Activated CD8-positive, alpha-beta memory T cell treated with anti-CD3 and anti-CD28 coated beads, Interleukin-2, amount 50 U/mL, for 48 hours (primary cell): Measurements from ENCODE around the gene LCN10.

Experiments
- DNase-seq: peaks from one replicate; pipeline ENCODE4 v3.0.0-alpha.2; 2020

Gene LCN10

DNA sequence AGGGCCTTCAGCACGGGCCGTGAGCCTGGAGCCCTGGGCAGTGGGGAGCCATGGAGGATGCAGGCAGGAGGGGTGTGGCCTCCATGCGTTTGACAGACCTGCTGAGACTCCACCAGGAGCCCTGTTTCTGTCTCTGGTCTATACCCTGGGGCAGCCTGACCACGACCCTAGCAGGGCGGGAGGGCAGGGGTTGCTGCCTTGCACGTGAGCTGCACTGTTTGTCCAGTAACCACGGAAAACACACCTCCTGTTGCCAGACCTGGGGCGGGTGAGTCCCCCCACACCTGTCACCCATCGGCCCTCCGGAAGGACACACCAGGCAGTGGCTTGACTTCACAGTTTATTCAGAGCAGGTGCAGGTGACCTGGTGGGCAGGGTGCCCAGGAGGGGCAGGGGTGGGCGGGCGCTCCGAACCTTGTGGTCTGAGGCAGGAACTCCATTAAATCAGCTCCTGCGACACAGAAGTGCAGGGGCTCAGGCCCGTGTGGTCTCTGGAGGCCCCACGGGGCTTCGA is 11.4 kb upstream of the LCN10 start:
- DNase-seq: no peak

DNA sequence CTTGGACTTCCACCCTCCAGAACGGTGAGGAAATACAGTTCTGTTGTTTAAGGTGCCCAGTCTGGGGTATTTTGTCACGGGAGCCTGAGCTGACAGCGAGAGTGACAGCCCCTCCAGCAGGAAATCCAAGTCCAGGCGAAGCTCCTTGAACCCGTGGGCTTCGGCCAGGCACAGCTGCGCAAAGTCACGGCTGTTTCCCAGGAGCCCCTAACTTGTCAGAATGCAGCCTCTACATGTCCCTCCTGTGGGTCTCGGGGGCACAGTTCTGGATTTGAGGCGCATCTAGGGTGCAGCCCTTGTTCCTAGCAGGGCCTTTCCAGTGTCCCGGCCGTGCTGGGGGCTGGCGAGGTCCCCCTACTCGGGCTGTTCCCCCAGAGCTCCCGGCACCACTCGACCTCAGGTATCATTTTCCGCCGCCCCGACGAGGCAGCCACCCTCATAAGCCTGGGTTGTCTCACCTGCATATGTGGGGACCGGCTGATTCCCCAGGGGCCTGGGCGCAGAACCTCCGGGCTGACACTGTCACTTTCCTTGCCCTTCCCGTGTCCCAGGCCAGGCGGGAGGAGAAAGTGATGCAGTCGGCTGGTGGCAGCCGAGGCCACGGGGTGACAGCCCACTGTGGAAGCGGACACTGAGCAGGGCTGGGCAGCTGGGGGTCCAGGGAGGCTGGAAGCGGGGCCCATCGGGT is 10.8 kb upstream of the LCN10 start:
- DNase-seq: no peak

DNA sequence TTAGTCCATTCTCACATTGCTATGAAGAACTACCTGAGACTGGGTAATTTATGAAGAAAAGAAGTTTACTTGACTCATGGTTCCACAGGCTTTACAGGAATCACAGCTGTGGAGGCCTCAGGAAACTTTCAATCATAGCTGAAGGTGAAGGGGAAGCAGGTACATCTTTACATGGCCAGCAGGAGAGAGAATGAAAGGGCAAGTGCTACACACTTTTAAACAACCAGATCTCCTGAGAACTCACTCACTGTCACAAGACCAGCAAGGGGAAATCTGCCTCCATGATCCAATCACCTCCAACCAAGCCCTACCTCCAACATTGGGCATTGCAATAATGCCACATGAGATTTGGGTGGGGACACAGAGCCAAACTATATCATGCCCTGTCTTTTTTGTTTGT is 9.1 kb upstream of the LCN10 start:
- no peak for DNase-seq

- no peak for DNase-seq
These were observed 8.5 kb upstream of the LCN10 start for GRCh38 chr9:136751244-136751643.

- no peak for DNase-seq
These were observed 7.8 kb upstream of the LCN10 start for GRCh38 chr9:136750526-136750925.

GRCh38 chr9:136748666-136749611 is 6.2 kb upstream of the LCN10 start:
- no peak for DNase-seq

DNA sequence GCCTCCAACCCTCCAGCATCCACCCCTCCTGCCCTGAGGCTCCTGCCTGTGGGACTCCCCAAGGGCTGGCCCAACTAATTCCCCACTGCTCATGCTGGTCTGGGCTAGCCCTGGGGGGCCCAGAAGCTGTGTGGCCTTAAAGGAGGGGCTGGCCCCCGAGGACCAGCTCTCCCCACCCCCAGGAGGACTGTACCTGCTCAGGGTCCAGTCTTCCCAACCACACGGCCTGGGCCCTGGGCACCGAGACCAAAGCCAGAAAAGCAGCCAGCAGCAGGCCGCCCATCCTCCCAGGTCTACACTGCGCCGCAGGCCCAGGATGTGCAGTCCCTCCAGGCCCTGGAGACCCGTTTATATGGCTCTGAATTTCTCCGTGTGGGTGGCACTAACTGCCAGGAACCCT is 5.5 kb upstream of the LCN10 start, which contains the start of gene LCN6:
Gene LCN6 (minus strand): TSS at position 325 of the 400 bp plus-strand sequence. CDS start 42 bp downstream, at position 283.
- DNase-seq: no peak

DNA sequence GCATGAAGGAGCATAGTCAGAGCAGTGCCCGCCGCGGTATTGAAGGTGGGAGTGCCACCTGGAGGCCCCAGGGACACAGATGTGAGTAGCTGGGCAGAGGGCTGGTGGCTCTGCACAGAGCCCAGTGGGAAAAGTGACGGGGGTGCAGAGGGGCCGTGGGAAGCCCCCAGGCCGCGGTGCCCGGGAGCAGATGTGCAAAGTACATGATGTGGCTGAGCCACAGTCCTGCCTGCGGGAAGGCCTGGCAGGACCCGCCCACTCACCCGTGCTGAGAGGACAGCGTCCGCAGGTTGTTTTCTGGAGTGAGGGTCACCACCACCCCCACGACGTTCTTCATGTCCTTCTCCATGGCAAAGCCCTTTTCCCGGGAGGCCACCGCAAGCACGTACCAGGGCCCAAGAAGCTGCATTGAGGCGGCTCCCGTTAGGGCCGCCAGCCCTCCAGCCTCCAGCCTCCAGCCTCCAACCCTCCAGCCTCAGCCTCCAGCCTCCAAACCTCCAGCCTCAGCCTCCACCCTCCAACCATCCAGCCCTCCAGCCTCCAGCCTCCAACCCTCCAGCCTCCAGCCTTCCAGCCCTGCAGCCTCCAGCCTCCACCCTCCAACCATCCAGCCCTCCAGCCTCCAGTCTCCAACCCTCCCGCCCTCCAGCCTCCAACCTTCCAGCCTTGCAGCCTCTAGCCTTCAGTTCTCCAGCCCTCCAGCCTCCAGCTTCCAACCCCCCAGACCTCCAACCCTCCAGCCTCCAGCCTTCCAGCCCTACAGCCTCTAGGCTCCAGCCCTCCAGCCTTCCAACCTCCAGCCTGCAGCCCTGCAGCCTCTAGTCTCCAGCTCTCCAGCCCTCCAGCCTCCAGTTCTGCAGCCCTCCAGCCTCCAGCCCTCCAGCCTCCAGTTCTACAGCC is 4.7 kb upstream of the LCN10 start:
- DNase-seq: no peak

GRCh38 chr9:136746621-136747020 is 3.9 kb upstream of the LCN10 start:
- DNase-seq: no peak

DNA sequence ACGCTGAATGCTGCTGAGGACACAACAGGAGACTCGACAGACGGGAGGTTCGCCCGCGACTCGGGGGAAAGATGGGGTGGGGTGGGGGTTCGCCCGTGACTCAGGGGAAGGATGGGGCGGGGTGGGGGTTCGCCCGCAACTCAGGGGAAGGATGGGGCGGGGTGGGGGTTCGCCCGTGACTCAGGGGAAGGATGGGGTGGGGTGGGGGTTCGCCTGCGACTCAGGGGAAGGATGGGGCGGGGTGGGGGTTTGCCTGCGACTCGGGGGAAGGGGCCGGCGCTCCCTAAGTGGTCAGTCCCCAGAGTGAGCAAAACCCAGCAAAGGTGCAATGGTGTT is 3.4 kb upstream of the LCN10 start:
- no peak for DNase-seq

DNA sequence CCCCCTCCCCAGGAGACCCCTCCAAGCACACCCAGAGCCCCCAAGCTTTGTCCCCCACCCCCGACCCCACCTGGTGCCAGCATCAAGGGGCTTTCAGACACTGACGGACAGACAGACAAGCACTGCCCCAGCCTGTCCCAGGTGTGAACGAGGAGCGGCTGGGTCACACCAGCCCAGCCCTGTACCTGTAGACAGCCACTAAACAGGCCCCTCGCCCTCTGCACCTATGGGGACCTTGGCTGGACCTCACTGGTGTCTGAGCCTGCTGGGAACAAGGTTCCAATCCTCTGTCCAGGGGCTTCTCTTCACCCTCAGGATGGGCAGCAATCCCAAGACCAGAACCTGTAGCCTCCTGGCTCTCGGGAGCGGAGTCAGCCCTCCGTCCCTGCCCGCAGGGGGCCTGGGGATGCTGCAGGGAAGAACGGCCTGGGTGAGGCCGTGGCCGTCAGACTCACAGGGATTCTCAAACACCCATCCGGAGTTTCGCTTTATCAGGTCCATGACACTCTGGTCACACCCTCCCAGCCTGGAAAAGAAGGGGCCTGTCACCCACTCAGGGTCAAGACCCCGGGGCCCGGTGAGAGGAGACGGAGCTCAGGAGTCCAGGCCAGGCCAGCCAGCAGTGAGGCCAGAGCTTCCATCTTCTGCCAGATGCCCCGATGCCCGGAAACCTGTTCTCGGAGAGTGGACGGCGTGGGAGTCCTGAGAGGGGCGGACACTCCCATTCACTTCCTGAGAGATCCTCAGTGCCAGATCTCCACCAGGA is 2.8 kb upstream of the LCN10 start:
- no peak for DNase-seq

DNA sequence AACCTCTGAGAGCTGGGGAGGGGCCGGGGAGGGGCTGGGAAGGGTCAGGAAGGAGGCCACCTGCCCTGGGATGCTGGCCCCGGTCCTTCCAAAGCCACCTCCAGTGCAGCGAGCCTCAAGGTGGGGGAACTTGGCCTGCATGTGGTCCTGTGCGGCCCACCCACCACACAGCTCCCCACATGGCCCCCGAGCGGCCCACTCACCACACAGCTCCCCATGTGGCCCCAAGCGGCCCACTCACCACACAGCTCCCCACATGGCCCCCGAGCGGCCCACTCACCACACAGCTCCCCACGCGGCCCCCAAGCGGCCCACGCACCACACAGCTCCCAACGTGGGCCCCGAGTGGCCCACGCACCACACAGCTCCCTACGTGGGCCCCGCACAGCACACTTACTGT is 2.0 kb upstream of the LCN10 start:
- no peak for DNase-seq

GRCh38 chr9:136743639-136744211 is 985 bp upstream of the LCN10 start:
- no peak for DNase-seq

DNA sequence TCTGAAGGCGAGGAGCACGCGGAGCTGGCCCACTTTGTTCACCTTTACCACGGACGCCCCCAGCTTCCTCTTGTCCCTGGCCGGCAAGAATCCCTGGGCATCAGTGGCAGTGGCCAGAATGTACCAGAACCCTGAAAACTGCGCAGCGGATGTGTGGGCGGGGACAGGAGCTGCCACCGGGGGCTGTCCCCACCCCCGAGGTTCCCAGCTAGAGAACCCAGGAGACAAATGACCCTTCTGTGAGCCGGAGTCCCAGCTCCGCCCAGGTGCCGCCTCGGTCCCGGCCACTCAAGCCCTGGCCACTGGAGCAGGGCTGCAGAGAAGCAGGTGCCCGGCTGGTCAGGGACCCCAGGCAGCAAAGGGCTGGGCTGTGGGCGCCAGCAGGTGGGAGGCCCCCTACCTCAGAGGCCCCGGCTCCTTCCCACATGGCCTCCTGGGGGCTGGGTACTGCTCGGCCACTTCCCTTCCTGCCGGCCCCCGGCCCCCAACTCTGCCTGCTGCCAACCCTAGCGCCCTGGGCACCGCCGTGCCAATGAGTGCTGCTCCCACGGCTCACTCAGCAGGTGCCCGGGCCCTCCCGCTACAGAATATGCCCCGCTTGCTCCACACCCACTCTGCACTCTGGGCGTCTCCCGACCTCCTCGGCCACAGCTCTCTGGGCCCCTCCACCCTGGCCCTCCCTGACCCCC is 713 bp downstream of the LCN10 start:
- peak; percentile 78 for DNase-seq

DNA sequence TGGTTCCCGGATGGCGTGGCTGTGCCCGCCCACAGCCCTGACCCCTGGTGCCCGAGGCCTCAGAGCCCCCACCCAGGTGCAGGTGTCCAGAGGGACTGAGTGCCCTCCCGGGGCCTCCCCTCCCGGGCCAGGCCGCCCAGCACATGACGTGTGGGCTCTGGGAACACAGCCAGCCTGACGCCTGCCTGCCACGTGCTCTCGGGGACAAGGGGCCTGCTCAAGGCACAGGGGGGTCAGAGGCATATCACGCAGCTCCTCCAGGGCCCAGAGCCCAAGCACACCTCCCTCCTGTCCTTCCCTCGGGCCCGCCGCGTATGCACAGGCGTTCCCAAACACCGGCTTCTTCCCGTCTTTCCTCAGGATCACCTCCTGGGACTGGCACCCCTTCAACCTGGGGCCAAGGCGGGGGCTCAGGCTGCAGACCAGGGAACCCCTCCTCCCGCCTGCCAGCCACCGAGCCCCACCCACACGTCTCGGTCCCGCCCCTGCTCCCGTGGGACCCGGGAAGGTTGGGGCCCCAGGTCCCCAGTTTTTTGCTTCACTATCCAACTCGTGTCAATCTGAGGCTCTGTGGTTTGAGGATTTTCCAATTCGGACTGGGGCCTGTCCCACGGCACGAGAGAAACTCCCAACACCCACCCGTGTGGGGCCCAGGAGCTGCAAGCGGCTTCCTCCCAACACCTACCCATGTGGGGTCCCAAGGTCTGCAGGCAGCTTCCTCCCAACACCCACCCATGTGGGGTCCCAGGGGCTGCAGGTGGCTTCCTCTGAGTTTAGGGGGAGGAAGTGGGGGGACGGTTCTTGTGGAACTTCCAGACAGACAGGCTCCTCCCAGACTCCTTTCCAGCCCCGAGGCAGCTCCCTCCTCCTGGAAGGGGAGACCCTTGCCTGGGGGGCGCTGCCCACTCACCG is 1.5 kb downstream of the LCN10 start:
- DNase-seq: no peak

DNA sequence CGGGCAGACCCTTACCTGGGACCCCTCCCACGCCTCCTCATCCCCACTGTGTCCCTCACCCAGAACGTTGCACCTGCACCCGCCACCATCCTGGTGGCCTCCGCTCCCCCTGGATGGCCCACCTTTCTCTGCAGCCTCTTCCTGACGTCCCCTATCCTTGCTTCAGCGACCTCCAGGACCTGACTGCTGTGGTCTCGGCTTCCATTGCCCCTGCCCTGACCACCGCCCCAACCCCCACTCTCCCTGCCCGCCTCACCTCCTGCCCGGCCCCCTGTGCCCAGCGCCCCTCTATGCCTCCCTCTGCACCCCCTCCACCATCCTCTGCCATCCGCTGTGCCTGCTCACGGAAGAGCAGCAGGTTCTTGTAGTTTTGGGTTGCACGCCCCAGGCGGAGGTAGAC is 2.2 kb downstream of the LCN10 start:
- no peak for DNase-seq

DNA sequence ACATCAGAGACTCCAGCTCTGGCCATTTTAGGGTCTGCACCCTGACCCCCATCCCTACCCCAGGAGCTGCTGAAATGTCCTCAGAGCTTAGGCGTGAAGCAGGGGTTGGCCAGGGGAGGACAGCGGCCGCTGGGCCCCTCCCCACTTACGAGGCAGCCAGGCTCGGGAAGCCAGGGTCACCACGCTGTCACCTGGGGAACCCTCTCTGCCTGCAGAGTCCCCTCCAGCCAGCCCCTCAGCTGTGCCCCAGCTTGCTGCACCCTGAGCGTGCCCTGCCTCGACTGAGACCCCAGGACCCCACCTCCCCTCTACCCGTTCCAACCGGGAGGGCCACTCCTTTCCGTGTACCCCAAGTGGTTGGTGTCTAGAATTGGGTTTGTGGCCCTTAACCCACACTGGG is 2.7 kb downstream of the LCN10 start:
- DNase-seq: no peak

GRCh38 chr9:136739509-136739908 is 3.2 kb downstream of the LCN10 start:
- DNase-seq: no peak

GRCh38 chr9:136738960-136739359 is 3.8 kb downstream of the LCN10 start:
- DNase-seq: no peak
